ENCODE data around the gene ASAH2B. TPM values are rescaled to one million over a fixed set of nuclear protein-coding genes. Genes with fewer than 3 reads are reported as not detected.
"Not testable (repeated sequence)": the region's sequence is repeated elsewhere in the genome, so short reads cannot be mapped to it uniquely, and the experiment has no call there.

The ASAH2B gene
- 2.3 TPM in 2 replicates for total RNA-seq

- DNase-seq (ENCODE audit: extremely low read depth, low read depth, low spot score) = no peak
These were observed at the start of gene ASAH2B for GRCh38 chr10:50739618-50740292. Gene ASAH2B, plus strand, starts transcription at chr10:50739936. Its CDS starts 5,195 bp downstream, at chr10:50745131.

GRCh38 chr10:50697819-50698218 is 41.9 kb upstream of the ASAH2B start:
- DNase-seq (ENCODE audit: extremely low read depth, low read depth, low spot score) = not testable (repeated sequence)

- not testable (repeated sequence) for DNase-seq (ENCODE audit: extremely low read depth, low read depth, low spot score)
These were observed 37.8 kb upstream of the ASAH2B start for GRCh38 chr10:50701947-50702346.

GRCh38 chr10:50702997-50703396 is 36.7 kb upstream of the ASAH2B start:
- not testable (repeated sequence) for DNase-seq (ENCODE audit: extremely low read depth, low read depth, low spot score)

- DNase-seq (ENCODE audit: extremely low read depth, low read depth, low spot score) = not testable (repeated sequence)
These were observed 35.2 kb upstream of the ASAH2B start for GRCh38 chr10:50704436-50705079.

- DNase-seq (ENCODE audit: extremely low read depth, low read depth, low spot score) = not testable (repeated sequence)
These were observed 33.7 kb upstream of the ASAH2B start for GRCh38 chr10:50706006-50706405.

- not testable (repeated sequence) for DNase-seq (ENCODE audit: extremely low read depth, low read depth, low spot score)
These were observed 29.5 kb upstream of the ASAH2B start for GRCh38 chr10:50710241-50710640.

- not testable (repeated sequence) for DNase-seq (ENCODE audit: extremely low read depth, low read depth, low spot score)
These were observed 15.9 kb upstream of the ASAH2B start for GRCh38 chr10:50723812-50724211.

GRCh38 chr10:50728112-50728511 is 11.6 kb upstream of the ASAH2B start:
- DNase-seq (ENCODE audit: extremely low read depth, low read depth, low spot score) = not testable (repeated sequence)

- not testable (repeated sequence) for DNase-seq (ENCODE audit: extremely low read depth, low read depth, low spot score)
These were observed 634 bp upstream of the ASAH2B start for GRCh38 chr10:50738987-50739617.

- DNase-seq (ENCODE audit: extremely low read depth, low read depth, low spot score) = no peak
These were observed 535 bp downstream of the ASAH2B start for GRCh38 chr10:50740293-50740648.

- not testable (repeated sequence) for DNase-seq (ENCODE audit: extremely low read depth, low read depth, low spot score)
These were observed 3.1 kb downstream of the ASAH2B start for GRCh38 chr10:50742820-50743219.

- not testable (repeated sequence) for DNase-seq (ENCODE audit: extremely low read depth, low read depth, low spot score)
These were observed 27.2 kb downstream of the ASAH2B start for GRCh38 chr10:50766774-50767513.

- DNase-seq (ENCODE audit: extremely low read depth, low read depth, low spot score) = not testable (repeated sequence)
These were observed 32.3 kb downstream of the ASAH2B start for GRCh38 chr10:50772042-50772441.

- DNase-seq (ENCODE audit: extremely low read depth, low read depth, low spot score) = not testable (repeated sequence)
These were observed 35.1 kb downstream of the ASAH2B start for GRCh38 chr10:50774868-50775267.

GRCh38 chr10:50780036-50780435 is 40.3 kb downstream of the ASAH2B start:
- DNase-seq (ENCODE audit: extremely low read depth, low read depth, low spot score) = not testable (repeated sequence)

- DNase-seq (ENCODE audit: extremely low read depth, low read depth, low spot score) = not testable (repeated sequence)
These were observed 42.3 kb downstream of the ASAH2B start for GRCh38 chr10:50782017-50782416.

- DNase-seq (ENCODE audit: extremely low read depth, low read depth, low spot score) = not testable (repeated sequence)
These were observed 48.2 kb downstream of the ASAH2B start for GRCh38 chr10:50787962-50788361.

- peak; percentile 25 for DNase-seq (ENCODE audit: extremely low read depth, low read depth, low spot score)
These were observed 49.5 kb downstream of the ASAH2B start for GRCh38 chr10:50788951-50789945.

GRCh38 chr10:50794490-50794889 is 54.8 kb downstream of the ASAH2B start:
- DNase-seq (ENCODE audit: extremely low read depth, low read depth, low spot score) = no peak
